Neural progenitor cell (in vitro differentiated cells): Measurements from ENCODE around the gene XRCC1. TPM values are rescaled to one million over a fixed set of nuclear protein-coding genes. Genes with fewer than 3 reads are reported as not detected.

ENCODE experiments used
- DNase-seq: peaks from one replicate; pipeline ENCODE4 v3.0.0-alpha.2; 2016; ENCODE audit warnings: low spot score
- H2AFZ ChIP-seq: fragments of 200-600 bp; sonication (generic); replicated peaks from 2 replicates; pipeline ENCODE4 v1.6.1; 2016; ENCODE audit warnings: antibody characterized with exemption
- H3F3A ChIP-seq: fragments of 200-600 bp; sonication (generic); 2 replicates; pipeline ENCODE4 v1.6.1; 2016; ENCODE audit warnings: antibody characterized with exemption, low read depth
- H3K27ac ChIP-seq: fragments of 200-600 bp; sonication (generic); 2 replicates; pipeline ENCODE4 v1.5.1; 2016; ENCODE audit warnings: mild to moderate bottlenecking
- H3K27me3 ChIP-seq: fragments of 200-600 bp; sonication (generic); 2 replicates; pipeline ENCODE4 v1.6.1; 2016; ENCODE audit warnings: mild to moderate bottlenecking, moderate library complexity
- H3K36me3 ChIP-seq: fragments of 200-600 bp; sonication (generic); 2 replicates; pipeline ENCODE4 v1.5.1; 2016
- H3K4me1 ChIP-seq: fragments of 200-600 bp; sonication (generic); 2 replicates; pipeline ENCODE4 v1.6.1; 2016; ENCODE audit warnings: mixed run types
- H3K4me2 ChIP-seq: fragments of 200-600 bp; sonication (generic); 2 replicates; pipeline ENCODE4 v1.6.1; 2016
- H3K4me3 ChIP-seq: fragments of 200-600 bp; sonication (generic); 2 replicates; pipeline ENCODE4 v1.5.1; 2016
- H3K79me2 ChIP-seq: fragments of 200-600 bp; sonication (generic); 2 replicates; pipeline ENCODE4 v1.6.1; 2016; ENCODE audit warnings: low read depth
- H3K9ac ChIP-seq: fragments of 200-600 bp; sonication (generic); 2 replicates; pipeline ENCODE4 v1.6.1; 2016
- H3K9me3 ChIP-seq: fragments of 200-600 bp; sonication (generic); 2 replicates; pipeline ENCODE4 v1.5.1; 2016; ENCODE audit warnings: low read depth
- H4K20me1 ChIP-seq: fragments of 200-600 bp; sonication (generic); 2 replicates; pipeline ENCODE4 v1.6.1; 2016; ENCODE audit warnings: low read depth
- H3K27ac Mint-ChIP-seq: 3 replicates; pipeline ENCODE4 v1.8.0; 2021; ENCODE audit warnings: mixed read lengths
- H3K27me3 Mint-ChIP-seq: 2 replicates; pipeline ENCODE4 v1.8.0; 2022; ENCODE audit warnings: low read depth, mild to moderate bottlenecking, inconsistent platforms, moderate library complexity, mixed read lengths; ENCODE audit not compliant: insufficient read depth
- H3K36me3 Mint-ChIP-seq: 3 replicates; pipeline ENCODE4 v1.8.0; 2021; ENCODE audit warnings: mixed read lengths
- H3K4me1 Mint-ChIP-seq: 3 replicates; pipeline ENCODE4 v1.8.0; 2021; ENCODE audit warnings: mixed read lengths
- H3K4me3 Mint-ChIP-seq: 3 replicates; pipeline ENCODE4 v1.8.0; 2021; ENCODE audit warnings: mild to moderate bottlenecking, moderate library complexity, mixed read lengths
- H3K9me3 Mint-ChIP-seq: 3 replicates; pipeline ENCODE4 v1.8.0; 2020; ENCODE audit warnings: mixed read lengths
- CTCF ChIP-seq: fragments of 200-600 bp; sonication (generic); IDR thresholded peaks from 2 replicates; pipeline ENCODE4 v1.5.1; 2017; ENCODE audit warnings: antibody characterized with exemption, mild to moderate bottlenecking
- EZH2 ChIP-seq: fragments of 200-600 bp; sonication (generic); IDR thresholded peaks from 2 replicates; pipeline ENCODE4 v1.6.1; 2017; ENCODE audit warnings: antibody characterized with exemption, mild to moderate bottlenecking, moderate library complexity
- EZH2phosphoT487 ChIP-seq: fragments of 200-600 bp; sonication (generic); IDR thresholded peaks from 2 replicates; pipeline ENCODE4 v1.6.1; 2017; ENCODE audit warnings: antibody characterized with exemption
- total RNA-seq: library from RNA; depleted of rRNA; stranded (reverse); fragments of >200 nt; gene quantifications from 2 replicates; pipeline ENCODE4 v1.2.3, GENCODE V29; 2015; ENCODE audit warnings: low replicate concordance

The XRCC1 gene
- total RNA-seq, 1 donor from 2014 or later: 33.8 TPM

- Histone ChIP-seq H3F3A (peaks cover 25% of the 10 kb centered on the region), H3K4me3 (no peak overlapping the region), H2AFZ (no peak overlapping the region), H3K27ac (no peak overlapping the region), H3K79me2 (peaks cover 40% of the 10 kb centered on the region), H3K9me3 (no peaks in the 10 kb centered on the region), H3K27me3 (no peaks in the 10 kb centered on the region), H3K36me3 (no peaks in the 10 kb centered on the region), H3K9ac (no peak overlapping the region), H3K4me1 (no peaks in the 10 kb centered on the region), H3K4me2 (no peak overlapping the region), H4K20me1 (peaks cover 10% of the 10 kb centered on the region)
- TF ChIP-seq CTCF (no peak), EZH2phosphoT487 (no peak), EZH2 (no peak)
- peaks cover 20% of the 10 kb centered on the region for H3K4me1 Mint-ChIP-seq
- H3K36me3 Mint-ChIP-seq: peaks cover 3% of the 10 kb centered on the region
- H3K27ac Mint-ChIP-seq: no peak overlapping the region
- peaks cover 8% of the 10 kb centered on the region for H3K27me3 Mint-ChIP-seq
- no peaks in the 10 kb centered on the region for H3K9me3 Mint-ChIP-seq
- no peak for DNase-seq
- H3K4me3 Mint-ChIP-seq: peak overlapping the region; percentile 93
Observed at GRCh38 chr19:43598445-43599240, 23.3 kb upstream of the XRCC1 start.

GRCh38 chr19:43597876-43598275 is 22.5 kb upstream of the XRCC1 start:
- Histone ChIP-seq H3K9ac (peak overlapping the region; percentile 10), H3K4me3 (peak overlapping the region; percentile 62)
- peaks cover 25% of the 10 kb centered on the region for H3K4me1 Mint-ChIP-seq

GRCh38 chr19:43596842-43597461 is 21.6 kb upstream of the XRCC1 start:
- peak overlapping the region; percentile 85 for H2AFZ ChIP-seq
- H3K27me3 ChIP-seq: no peaks in the 10 kb centered on the region
- peaks cover 45% of the 10 kb centered on the region for H3K79me2 ChIP-seq
- Mint-ChIP-seq H3K36me3 (peaks cover 10% of the 10 kb centered on the region), H3K27me3 (peaks cover 14% of the 10 kb centered on the region), H3K4me1 (peaks cover 25% of the 10 kb centered on the region), H3K9me3 (no peaks in the 10 kb centered on the region), H3K4me3 (peak overlapping the region; percentile 93), H3K27ac (peak overlapping the region; percentile 100)
- H3K36me3 ChIP-seq: no peaks in the 10 kb centered on the region
- H3K4me1 ChIP-seq: no peaks in the 10 kb centered on the region
- peak overlapping the region; percentile 62 for H3K4me3 ChIP-seq
- peak overlapping the region; percentile 97 for H3K9ac ChIP-seq
- peaks cover 25% of the 10 kb centered on the region for H3F3A ChIP-seq
- H3K27ac ChIP-seq: peak overlapping the region; percentile 100
- H3K4me2 ChIP-seq: peak overlapping the region; percentile 83
- no peaks in the 10 kb centered on the region for H3K9me3 ChIP-seq
- H4K20me1 ChIP-seq: peaks cover 16% of the 10 kb centered on the region
- no peak for TF ChIP-seq CTCF
- no peak for TF ChIP-seq EZH2phosphoT487
- peak; percentile 18 for DNase-seq

More at GRCh38 chr19:43597876-43598275, 22.5 kb upstream of the XRCC1 start:
- H2AFZ ChIP-seq: no peak overlapping the region
- peaks cover 25% of the 10 kb centered on the region for H3F3A ChIP-seq
- Mint-ChIP-seq H3K9me3 (no peaks in the 10 kb centered on the region), H3K36me3 (peaks cover 7% of the 10 kb centered on the region), H3K4me3 (peak overlapping the region; percentile 93), H3K27me3 (peaks cover 12% of the 10 kb centered on the region), H3K27ac (no peak overlapping the region)
- H3K79me2 ChIP-seq: peaks cover 45% of the 10 kb centered on the region
- H3K27ac ChIP-seq: no peak overlapping the region
- peak overlapping the region; percentile 83 for H3K4me2 ChIP-seq
- no peaks in the 10 kb centered on the region for H3K27me3 ChIP-seq
- H3K36me3 ChIP-seq: no peaks in the 10 kb centered on the region
- no peaks in the 10 kb centered on the region for H3K9me3 ChIP-seq
- no peaks in the 10 kb centered on the region for H3K4me1 ChIP-seq
- no peak for DNase-seq
- TF ChIP-seq EZH2 (no peak), EZH2phosphoT487 (no peak), CTCF (no peak)
- peaks cover 16% of the 10 kb centered on the region for H4K20me1 ChIP-seq
